ENCODE measurements around the gene LRRC28. TPM values are rescaled to one million over a fixed set of nuclear protein-coding genes. Genes with fewer than 3 reads are reported as not detected.

Gene LRRC28
- total and polyA plus RNA-seq, 9 of the 15 experiments (the other 6 are each of a cell fraction or from before 2014, with no cell fraction given), result 5.5 to 17.4 (median 7.9) TPM

- in situ Hi-C loops (cut with MboI) (no loop called here), intact Hi-C loops (cut with micrococcal nuclease) (no loop called here)
- Histone ChIP-seq H3K4me1 (replicated peaks in 1 of 2; ENCODE audit: control insufficient read depth in 2 of 2, insufficient read depth in 2 of 2, low read length in 2 of 2) (peaks cover 0 to 8% of the 10 kb centered on the region in 2 experiments; a peak in 3 of 5 replicates), H3K4me3 (no peak overlapping the region), H3K9me1 (ENCODE audit: control insufficient read depth, insufficient read depth, low read length) (no peaks in the 10 kb centered on the region), H3K36me3 (ENCODE audit: control insufficient read depth, insufficient read depth, low read length) (no peaks in the 10 kb centered on the region), H3K9ac (ENCODE audit: insufficient read depth in 1 of 2, low read depth in 2 of 2, low read length in 2 of 2) (no peak overlapping the region), H2AFZ (ENCODE audit: low read depth, low read length) (no peak overlapping the region), H3K27me3 (ENCODE audit: control insufficient read depth in 2 of 2, insufficient read depth in 2 of 2, low read length in 2 of 2) (no peaks in the 10 kb centered on the region), H3K4me2 (ENCODE audit: insufficient read depth, low read length) (no peak overlapping the region), H3K9me3 (replicated peaks; ENCODE audit: control insufficient read depth, insufficient read depth, low read depth, low read length) (no peaks in the 10 kb centered on the region), H3K79me2 (ENCODE audit: control insufficient read depth, insufficient read depth, low read length) (no peaks in the 10 kb centered on the region), H4K20me1 (replicated peaks; ENCODE audit: control insufficient read depth, insufficient read depth, low read length) (no peaks in the 10 kb centered on the region), H3K27ac (ENCODE audit: extremely low read depth, low read depth, low read length) (no peak overlapping the region)
- 5% methylated on average over 2 of the region's 3 CpGs for WGBS (ENCODE audit: insufficient coverage, low coverage, missing lambda C conversion rate)
- DNase-seq (ENCODE audit: extremely low read depth in 1 of 4, low spot score in 3 of 4) (peak in 2 of 4 experiments; percentile 24 to 57), ATAC-seq (peak; percentile 64), FAIRE-seq (no peak)
- no TSS peak for BruUV-seq (replicated peaks)
- POLR2A ChIA-PET, result no interaction called here
- CTCF ChIA-PET (ENCODE audit: low intra/inter-chr PET ratio), result no interaction called here
- no peak for TF ChIP-seq BRD4 (IDR thresholded peaks at IDR 0.05)
- TF ChIP-seq L3MBTL2 (IDR thresholded peaks at IDR 0.05), result no peak
- no peak for TF ChIP-seq SNRNP70 (optimal IDR thresholded peaks at IDR 0.05; ENCODE audit: low read depth, low read length)
- no peak for TF ChIP-seq ZC3H4 (CRISPR knock-in tag; IDR thresholded peaks at IDR 0.05; ENCODE audit: borderline replicate concordance)
- TF ChIP-seq PYGO2 (tag; IDR thresholded peaks at IDR 0.05), result no peak
- TF ChIP-seq ZNF699 (CRISPR knock-in tag; IDR thresholded peaks at IDR 0.05; ENCODE audit: insufficient replicate concordance), result no peak
- no peak for TF ChIP-seq SP1 (CRISPR knock-in tag; IDR thresholded peaks at IDR 0.05)
- no peak for TF ChIP-seq GATAD2B (IDR thresholded peaks at IDR 0.05; ENCODE audit: borderline replicate concordance)
- peak in 1 of 2 experiments; percentile 37; a peak in 2 of 4 replicates for TF ChIP-seq RAD21 (CRISPR knock-in tag; conservative IDR thresholded peaks at IDR 0.05 in 1 of 2, IDR thresholded peaks at IDR 0.05 in 1 of 2)
- no peak for TF ChIP-seq ZNF518B (CRISPR knock-in tag; IDR thresholded peaks at IDR 0.05)
- no peak for TF ChIP-seq RREB1 (CRISPR knock-in tag; IDR thresholded peaks at IDR 0.05)
- no peak for TF ChIP-seq PRPF4 (IDR thresholded peaks at IDR 0.05; ENCODE audit: insufficient read depth, low read depth, low read length, poor library complexity, severe bottlenecking)
- TF ChIP-seq NR2C2 (CRISPR knock-in tag; IDR thresholded peaks at IDR 0.05), result no peak
- TF ChIP-seq NR2C2 (tag; IDR thresholded peaks at IDR 0.05), result peak; percentile 41; the same call in 1 of the 2 replicates
- no peak for TF ChIP-seq SPI1 (IDR thresholded peaks at IDR 0.05; ENCODE audit: borderline replicate concordance, low read depth, low read length)
Observed at GRCh38 chr15:99385865-99386264, 134.6 kb downstream of the LRRC28 start.

All from K562 (cell line).